ENCODE measurements around the gene MAP6.
A peak's percentile ranks its signal among the peaks of the same experiment; 100 is the strongest.

MAP6 gene

DNA sequence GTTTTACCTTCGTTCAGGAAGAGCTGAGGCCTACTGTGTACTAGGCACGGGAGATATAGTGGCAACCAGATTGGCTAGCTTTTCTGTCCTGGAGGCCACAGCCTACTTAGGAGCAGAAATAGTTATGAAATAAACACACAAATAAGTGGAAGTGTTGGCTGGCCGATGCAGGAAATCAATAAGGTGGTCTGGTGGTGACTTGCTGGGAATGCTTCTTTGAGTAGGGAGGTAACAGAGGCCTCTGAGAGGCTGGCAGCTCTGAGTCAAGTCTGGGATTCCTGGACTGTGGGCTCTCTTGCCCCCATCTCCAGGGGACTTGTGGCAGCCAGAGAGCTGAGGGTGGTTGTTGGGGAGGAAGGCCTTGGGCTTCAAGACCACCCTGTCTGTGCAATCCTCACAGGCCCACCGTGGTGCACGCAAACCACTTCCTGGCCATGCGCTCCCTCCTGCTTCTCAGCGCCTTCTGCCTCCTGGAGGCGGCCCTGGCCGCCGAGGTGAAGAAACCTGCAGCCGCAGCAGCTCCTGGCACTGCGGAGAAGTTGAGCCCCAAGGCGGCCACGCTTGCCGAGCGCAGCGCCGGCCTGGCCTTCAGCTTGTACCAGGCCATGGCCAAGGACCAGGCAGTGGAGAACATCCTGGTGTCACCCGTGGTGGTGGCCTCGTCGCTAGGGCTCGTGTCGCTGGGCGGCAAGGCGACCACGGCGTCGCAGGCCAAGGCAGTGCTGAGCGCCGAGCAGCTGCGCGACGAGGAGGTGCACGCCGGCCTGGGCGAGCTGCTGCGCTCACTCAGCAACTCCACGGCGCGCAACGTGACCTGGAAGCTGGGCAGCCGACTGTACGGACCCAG, 102.7 kb downstream of the MAP6 start:
- Histone ChIP-seq H3K27ac (ENCODE audit: insufficient read depth, low read length, poor library complexity, severe bottlenecking) (no peak overlapping the region), H3K27me3 (replicated peaks; ENCODE audit: control insufficient read depth, insufficient read depth, low read length, poor library complexity, severe bottlenecking) (no peaks in the 10 kb centered on the region), H3K9me3 (ENCODE audit: control insufficient read depth, low read length) (no peaks in the 10 kb centered on the region), H3K4me1 (ENCODE audit: control insufficient read depth, insufficient read depth, low read length, poor library complexity, severe bottlenecking) (peaks cover 19% of the 10 kb centered on the region), H3K4me3 (ENCODE audit: insufficient read depth, low read depth, low read length, poor library complexity, severe bottlenecking) (no peak overlapping the region), H3K36me3 (ENCODE audit: control insufficient read depth, insufficient read depth, low read length) (peaks cover 24% of the 10 kb centered on the region)
- no peak for DNase-seq

GRCh38 chr11:75565221-75565814, 103.5 kb downstream of the MAP6 start:
- Histone ChIP-seq H3K27me3 (replicated peaks; ENCODE audit: control insufficient read depth, insufficient read depth, low read length, poor library complexity, severe bottlenecking) (no peaks in the 10 kb centered on the region), H3K36me3 (ENCODE audit: control insufficient read depth, insufficient read depth, low read length) (peaks cover 23% of the 10 kb centered on the region), H3K27ac (ENCODE audit: insufficient read depth, low read length, poor library complexity, severe bottlenecking) (no peak overlapping the region), H3K4me1 (ENCODE audit: control insufficient read depth, insufficient read depth, low read length, poor library complexity, severe bottlenecking) (peaks cover 19% of the 10 kb centered on the region), H3K4me3 (ENCODE audit: insufficient read depth, low read depth, low read length, poor library complexity, severe bottlenecking) (no peak overlapping the region), H3K9me3 (ENCODE audit: control insufficient read depth, low read length) (no peaks in the 10 kb centered on the region)
- DNase-seq: no peak

GRCh38 chr11:75563978-75564552, 104.8 kb downstream of the MAP6 start:
- H3K27ac ChIP-seq (ENCODE audit: insufficient read depth, low read length, poor library complexity, severe bottlenecking): no peak overlapping the region
- no peak for DNase-seq
- no peaks in the 10 kb centered on the region for H3K27me3 ChIP-seq (replicated peaks; ENCODE audit: control insufficient read depth, insufficient read depth, low read length, poor library complexity, severe bottlenecking)
- peaks cover 19% of the 10 kb centered on the region for H3K4me1 ChIP-seq (ENCODE audit: control insufficient read depth, insufficient read depth, low read length, poor library complexity, severe bottlenecking)
- no peaks in the 10 kb centered on the region for H3K9me3 ChIP-seq (ENCODE audit: control insufficient read depth, low read length)
- peaks cover 14% of the 10 kb centered on the region for H3K36me3 ChIP-seq (ENCODE audit: control insufficient read depth, insufficient read depth, low read length)
- H3K4me3 ChIP-seq (ENCODE audit: insufficient read depth, low read depth, low read length, poor library complexity, severe bottlenecking): no peak overlapping the region

GRCh38 chr11:75563501-75563977, 105.3 kb downstream of the MAP6 start:
- Histone ChIP-seq H3K27me3 (replicated peaks; ENCODE audit: control insufficient read depth, insufficient read depth, low read length, poor library complexity, severe bottlenecking) (no peaks in the 10 kb centered on the region), H3K27ac (ENCODE audit: insufficient read depth, low read length, poor library complexity, severe bottlenecking) (no peak overlapping the region), H3K36me3 (ENCODE audit: control insufficient read depth, insufficient read depth, low read length) (peaks cover 9% of the 10 kb centered on the region), H3K4me3 (ENCODE audit: insufficient read depth, low read depth, low read length, poor library complexity, severe bottlenecking) (peak overlapping the region; percentile 88), H3K9me3 (ENCODE audit: control insufficient read depth, low read length) (no peaks in the 10 kb centered on the region), H3K4me1 (ENCODE audit: control insufficient read depth, insufficient read depth, low read length, poor library complexity, severe bottlenecking) (peaks cover 19% of the 10 kb centered on the region)
- DNase-seq: no peak

- no peak for DNase-seq
- H3K27me3 ChIP-seq (replicated peaks; ENCODE audit: control insufficient read depth, insufficient read depth, low read length, poor library complexity, severe bottlenecking): no peaks in the 10 kb centered on the region
- H3K4me1 ChIP-seq (ENCODE audit: control insufficient read depth, insufficient read depth, low read length, poor library complexity, severe bottlenecking): peaks cover 19% of the 10 kb centered on the region
- H3K9me3 ChIP-seq (ENCODE audit: control insufficient read depth, low read length): no peaks in the 10 kb centered on the region
- peak overlapping the region; percentile 88 for H3K4me3 ChIP-seq (ENCODE audit: insufficient read depth, low read depth, low read length, poor library complexity, severe bottlenecking)
- peaks cover 3% of the 10 kb centered on the region for H3K36me3 ChIP-seq (ENCODE audit: control insufficient read depth, insufficient read depth, low read length)
- peak overlapping the region; percentile 61 for H3K27ac ChIP-seq (ENCODE audit: insufficient read depth, low read length, poor library complexity, severe bottlenecking)
Measured at GRCh38 chr11:75562836-75563484, 105.9 kb downstream of the MAP6 start.

GRCh38 chr11:75562048-75562835, 106.6 kb downstream of the MAP6 start, which contains the start of gene SERPINH1:
Gene SERPINH1 (plus strand): TSS chr11:75562253. CDS start chr11:75566350, 4,097 bp downstream.
- peaks cover 19% of the 10 kb centered on the region for H3K4me1 ChIP-seq (ENCODE audit: control insufficient read depth, insufficient read depth, low read length, poor library complexity, severe bottlenecking)
- H3K27ac ChIP-seq (ENCODE audit: insufficient read depth, low read length, poor library complexity, severe bottlenecking): peak within 1 kb of the TSS; percentile 61
- peak; percentile 25 to 52 (median 30) for DNase-seq
- H3K36me3 ChIP-seq (ENCODE audit: control insufficient read depth, insufficient read depth, low read length): no peaks in the 10 kb centered on the region
- H3K9me3 ChIP-seq (ENCODE audit: control insufficient read depth, low read length): no peaks in the 10 kb centered on the region
- H3K4me3 ChIP-seq (ENCODE audit: insufficient read depth, low read depth, low read length, poor library complexity, severe bottlenecking): peak within 1 kb of the TSS; percentile 88
- H3K27me3 ChIP-seq (replicated peaks; ENCODE audit: control insufficient read depth, insufficient read depth, low read length, poor library complexity, severe bottlenecking): no peaks in the 10 kb centered on the region

DNA sequence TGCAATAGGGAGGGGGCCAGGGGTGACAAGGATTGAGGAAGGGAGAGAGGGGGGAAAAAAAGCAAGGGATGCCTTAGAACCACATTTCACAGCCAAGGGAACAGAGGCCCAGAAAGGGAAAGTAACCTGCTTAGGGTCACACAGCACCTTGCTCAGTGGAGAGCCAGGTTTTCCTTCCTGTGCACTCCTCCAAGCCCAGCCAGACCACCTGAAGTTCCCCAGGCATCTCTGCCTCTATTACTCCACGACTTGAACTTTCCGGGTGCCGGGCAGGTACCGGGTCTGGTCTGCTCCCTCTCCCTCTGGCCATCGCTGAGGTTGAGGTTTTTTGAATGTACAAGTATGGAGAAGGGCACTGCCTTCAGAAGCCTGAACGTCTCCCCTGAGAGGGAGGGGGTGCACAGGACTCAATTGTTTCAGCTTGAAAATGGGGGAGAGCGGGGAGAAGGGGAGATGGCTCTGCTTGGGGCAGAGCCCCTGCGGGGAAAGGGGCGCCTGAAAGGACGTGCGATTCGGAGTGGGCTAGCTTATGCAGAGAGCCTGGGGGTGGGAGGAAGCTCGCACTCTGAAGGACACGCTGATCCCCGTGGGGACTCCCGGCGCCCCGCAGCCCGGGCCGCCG, 107.3 kb downstream of the MAP6 start:
- Histone ChIP-seq H3K9me3 (ENCODE audit: control insufficient read depth, low read length) (no peaks in the 10 kb centered on the region), H3K4me1 (ENCODE audit: control insufficient read depth, insufficient read depth, low read length, poor library complexity, severe bottlenecking) (peaks cover 19% of the 10 kb centered on the region), H3K27me3 (replicated peaks; ENCODE audit: control insufficient read depth, insufficient read depth, low read length, poor library complexity, severe bottlenecking) (no peaks in the 10 kb centered on the region), H3K4me3 (ENCODE audit: insufficient read depth, low read depth, low read length, poor library complexity, severe bottlenecking) (peak overlapping the region; percentile 88), H3K27ac (ENCODE audit: insufficient read depth, low read length, poor library complexity, severe bottlenecking) (peak overlapping the region; percentile 61), H3K36me3 (ENCODE audit: control insufficient read depth, insufficient read depth, low read length) (no peaks in the 10 kb centered on the region)
- DNase-seq: no peak

- Histone ChIP-seq H3K4me1 (ENCODE audit: control insufficient read depth, insufficient read depth, low read length, poor library complexity, severe bottlenecking) (peaks cover 19% of the 10 kb centered on the region), H3K9me3 (ENCODE audit: control insufficient read depth, low read length) (no peaks in the 10 kb centered on the region), H3K4me3 (ENCODE audit: insufficient read depth, low read depth, low read length, poor library complexity, severe bottlenecking) (no peak overlapping the region), H3K27ac (ENCODE audit: insufficient read depth, low read length, poor library complexity, severe bottlenecking) (no peak overlapping the region), H3K36me3 (ENCODE audit: control insufficient read depth, insufficient read depth, low read length) (no peaks in the 10 kb centered on the region), H3K27me3 (replicated peaks; ENCODE audit: control insufficient read depth, insufficient read depth, low read length, poor library complexity, severe bottlenecking) (no peaks in the 10 kb centered on the region)
- no peak for DNase-seq
Measured at GRCh38 chr11:75560644-75561043, 108.2 kb downstream of the MAP6 start.

Measured in effector memory CD4-positive, alpha-beta T cell (primary cell).